SK-N-SH treated with all-trans-retinoic acid at 6 μM for 48 hours (cell line): ENCODE results near the gene PRKCB.

Experiments
- ARNTL ChIP-seq: fragments of 450-650 bp; formaldehyde crosslinking; IDR thresholded peaks from 2 replicates; pipeline ENCODE4 v1.5.0; 2020; ENCODE audit warnings: low read depth, mild to moderate bottlenecking, moderate library complexity, borderline replicate concordance
- BACH2 ChIP-seq: fragments of 250-450 bp; sonication (Bioruptor Pico); IDR thresholded peaks from 2 replicates; pipeline ENCODE4 v1.9.0; 2021; ENCODE audit warnings: mild to moderate bottlenecking, borderline replicate concordance
- CSDC2 ChIP-seq: fragments of 250-450 bp; sonication (Bioruptor Pico); IDR thresholded peaks from 2 replicates; pipeline ENCODE4 v1.5.0; 2020; ENCODE audit warnings: mild to moderate bottlenecking, moderate library complexity
- ESRRG ChIP-seq: fragments of 250-450 bp; sonication (Bioruptor Pico); IDR thresholded peaks from 2 replicates; pipeline ENCODE4 v1.6.1; 2021; ENCODE audit warnings: mild to moderate bottlenecking
- ISL1 ChIP-seq: fragments of 250-450 bp; sonication (Bioruptor Pico); IDR thresholded peaks from 2 replicates; pipeline ENCODE4 v2.1.2; 2022; ENCODE audit warnings: mild to moderate bottlenecking, moderate library complexity
- PPARA ChIP-seq: fragments of 250-450 bp; sonication (Bioruptor Pico); IDR thresholded peaks from 2 replicates; pipeline ENCODE4 v1.5.0; 2020; ENCODE audit warnings: mild to moderate bottlenecking, borderline replicate concordance
- SNAI2 ChIP-seq: fragments of 250-450 bp; sonication (Bioruptor Pico); IDR thresholded peaks from 2 replicates; pipeline ENCODE4 v1.5.0; 2020; ENCODE audit warnings: mild to moderate bottlenecking, moderate library complexity
- TCF4 ChIP-seq: fragments of 250-450 bp; sonication (Bioruptor Pico); IDR thresholded peaks from 2 replicates; pipeline ENCODE4 v1.8.0; 2021; ENCODE audit warnings: mild to moderate bottlenecking, moderate library complexity, borderline replicate concordance
- ZC3H10 ChIP-seq: fragments of 250-450 bp; sonication (Bioruptor Pico); IDR thresholded peaks from 2 replicates; pipeline ENCODE4 v1.5.1; 2021; ENCODE audit warnings: mild to moderate bottlenecking, moderate library complexity
- ZNF565 ChIP-seq: fragments of 450-650 bp; formaldehyde crosslinking; conservative IDR thresholded peaks from 2 replicates; pipeline ENCODE4 v1.5.0; 2020; ENCODE audit warnings: low read depth, mild to moderate bottlenecking, moderate library complexity
- ZNF8 ChIP-seq: fragments of 450-650 bp; formaldehyde crosslinking; IDR thresholded peaks from 2 replicates; pipeline ENCODE4 v1.5.0; 2020; ENCODE audit warnings: mild to moderate bottlenecking, moderate library complexity
- TF ChIP-seq, protein P1 (sequence below): fragments of 250-450 bp; sonication (Bioruptor Pico); IDR thresholded peaks from 2 replicates; pipeline ENCODE4 v1.8.0; 2020; ENCODE audit warnings: mild to moderate bottlenecking, moderate library complexity, borderline replicate concordance
- TF ChIP-seq, protein P2 (sequence below): fragments of 250-450 bp; sonication (Bioruptor Pico); IDR thresholded peaks from 2 replicates; pipeline ENCODE4 v1.8.0; 2021; ENCODE audit warnings: low read depth, mild to moderate bottlenecking, moderate library complexity, borderline replicate concordance

DNA sequence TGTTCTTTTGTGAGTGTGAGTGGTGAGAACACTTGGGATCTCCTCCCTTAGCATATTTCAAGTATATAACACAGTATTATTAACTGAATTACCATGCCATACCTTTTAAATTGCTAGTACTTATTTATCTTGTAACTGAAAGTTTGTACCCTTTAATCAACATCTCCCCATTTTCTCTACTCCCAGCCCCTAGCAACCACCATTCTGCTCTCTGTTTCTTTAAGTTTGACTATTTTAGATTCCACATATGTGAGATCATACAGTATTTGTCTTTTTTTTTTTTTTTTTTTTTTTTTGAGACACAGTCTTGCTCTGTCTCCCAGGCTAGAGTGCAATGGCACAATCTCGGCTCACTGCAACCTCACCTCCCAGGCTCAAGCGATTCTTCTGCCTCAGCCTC, 302.8 kb downstream of the PRKCB start:
- TF ChIP-seq ZNF8 (no peak), ARNTL (no peak), SNAI2 (CRISPR knock-in tag) (no peak), TCF4 (CRISPR knock-in tag) (no peak), ESRRG (CRISPR knock-in tag) (no peak), PPARA (CRISPR knock-in tag) (no peak), CSDC2 (no peak), ZC3H10 (no peak), BACH2 (no peak), ISL1 (CRISPR knock-in tag) (no peak), ZNF565 (no peak)
- TF ChIP-seq, protein P1, sequence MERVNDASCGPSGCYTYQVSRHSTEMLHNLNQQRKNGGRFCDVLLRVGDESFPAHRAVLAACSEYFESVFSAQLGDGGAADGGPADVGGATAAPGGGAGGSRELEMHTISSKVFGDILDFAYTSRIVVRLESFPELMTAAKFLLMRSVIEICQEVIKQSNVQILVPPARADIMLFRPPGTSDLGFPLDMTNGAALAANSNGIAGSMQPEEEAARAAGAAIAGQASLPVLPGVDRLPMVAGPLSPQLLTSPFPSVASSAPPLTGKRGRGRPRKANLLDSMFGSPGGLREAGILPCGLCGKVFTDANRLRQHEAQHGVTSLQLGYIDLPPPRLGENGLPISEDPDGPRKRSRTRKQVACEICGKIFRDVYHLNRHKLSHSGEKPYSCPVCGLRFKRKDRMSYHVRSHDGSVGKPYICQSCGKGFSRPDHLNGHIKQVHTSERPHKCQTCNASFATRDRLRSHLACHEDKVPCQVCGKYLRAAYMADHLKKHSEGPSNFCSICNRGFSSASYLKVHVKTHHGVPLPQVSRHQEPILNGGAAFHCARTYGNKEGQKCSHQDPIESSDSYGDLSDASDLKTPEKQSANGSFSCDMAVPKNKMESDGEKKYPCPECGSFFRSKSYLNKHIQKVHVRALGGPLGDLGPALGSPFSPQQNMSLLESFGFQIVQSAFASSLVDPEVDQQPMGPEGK (CRISPR knock-in tag), result no peak
- TF ChIP-seq, protein P2, sequence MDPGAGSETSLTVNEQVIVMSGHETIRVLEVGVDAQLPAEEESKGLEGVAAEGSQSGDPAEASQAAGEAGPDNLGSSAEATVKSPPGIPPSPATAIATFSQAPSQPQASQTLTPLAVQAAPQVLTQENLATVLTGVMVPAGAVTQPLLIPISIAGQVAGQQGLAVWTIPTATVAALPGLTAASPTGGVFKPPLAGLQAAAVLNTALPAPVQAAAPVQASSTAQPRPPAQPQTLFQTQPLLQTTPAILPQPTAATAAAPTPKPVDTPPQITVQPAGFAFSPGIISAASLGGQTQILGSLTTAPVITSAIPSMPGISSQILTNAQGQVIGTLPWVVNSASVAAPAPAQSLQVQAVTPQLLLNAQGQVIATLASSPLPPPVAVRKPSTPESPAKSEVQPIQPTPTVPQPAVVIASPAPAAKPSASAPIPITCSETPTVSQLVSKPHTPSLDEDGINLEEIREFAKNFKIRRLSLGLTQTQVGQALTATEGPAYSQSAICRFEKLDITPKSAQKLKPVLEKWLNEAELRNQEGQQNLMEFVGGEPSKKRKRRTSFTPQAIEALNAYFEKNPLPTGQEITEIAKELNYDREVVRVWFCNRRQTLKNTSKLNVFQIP (CRISPR knock-in tag), result no peak
